ENCODE data around the gene NAALADL2. TPM values are rescaled to one million over a fixed set of nuclear protein-coding genes. Genes with fewer than 3 reads are reported as not detected.

NAALADL2 gene
- total and polyA plus RNA-seq, 2 of the 8 experiments (the other 6 are each of a cell fraction or from before 2014, with no cell fraction given) = 0.12 to 0.22 TPM

- Histone ChIP-seq H2BK120ac (replicated peaks; ENCODE audit: low read depth, low read length) (no peak overlapping the region), H2BK5ac (ENCODE audit: low read depth, low read length) (no peak overlapping the region), H4K5ac (ENCODE audit: insufficient read length, low read depth, low read length) (no peak overlapping the region), H3K27ac (ENCODE audit: low read depth, low read length) (no peak overlapping the region), H2BK15ac (ENCODE audit: low read length) (no peak overlapping the region), H2BK20ac (ENCODE audit: low read length) (no peak overlapping the region), H2AFZ (ENCODE audit: low read length) (no peak overlapping the region), H3K79me2 (ENCODE audit: control insufficient read depth in 1 of 2, insufficient read depth in 2 of 2, low read length in 2 of 2) (no peaks in the 10 kb centered on the region), H3K4me1 (replicated peaks in 1 of 4; ENCODE audit: control insufficient read depth in 3 of 4, insufficient read depth in 4 of 4, low read length in 3 of 4) (peaks cover 0 to 3% (median 1%) of the 10 kb centered on the region in 4 experiments; a peak in 2 of 7 replicates), H3K36me3 (ENCODE audit: control insufficient read depth in 2 of 4, insufficient read depth in 4 of 4, low read length in 3 of 4) (no peaks in the 10 kb centered on the region), H3K4me3 (ENCODE audit: extremely low read depth in 1 of 4, insufficient read depth in 2 of 4, low read depth in 3 of 4, low read length in 4 of 4) (no peak overlapping the region), H3K4ac (replicated peaks; ENCODE audit: insufficient read length, low read depth, low read length) (no peak overlapping the region), H3K18ac (ENCODE audit: extremely low read depth, low read length) (no peak overlapping the region), H3K9ac (replicated peaks in 1 of 4; ENCODE audit: extremely low read depth in 1 of 4, low read depth in 3 of 4, low read length in 3 of 4) (no peak overlapping the region), H3K23ac (ENCODE audit: insufficient read length) (no peak overlapping the region), H3K79me1 (ENCODE audit: low read depth, low read length) (no peaks in the 10 kb centered on the region), H2BK12ac (ENCODE audit: low read depth, low read length) (no peak overlapping the region), H4K91ac (replicated peaks; ENCODE audit: insufficient read length, low read length) (no peak overlapping the region), H3K56ac (replicated peaks; ENCODE audit: insufficient read length, low read depth, low read length) (no peak overlapping the region), H4K20me1 (replicated peaks in 1 of 2; ENCODE audit: control insufficient read depth in 1 of 2, insufficient read depth in 2 of 2, low read length in 2 of 2) (no peaks in the 10 kb centered on the region), H3K9me3 (ENCODE audit: insufficient read depth in 2 of 2, low read depth in 1 of 2, low read length in 1 of 2) (no peaks in the 10 kb centered on the region; a peak in 1 of 4 replicates), H2AK5ac (ENCODE audit: low read depth, low read length) (no peak overlapping the region), H3K23me2 (ENCODE audit: low read depth, low read length) (no peaks in the 10 kb centered on the region), H3K14ac (ENCODE audit: insufficient read length) (no peak overlapping the region), H4K8ac (ENCODE audit: extremely low read depth, insufficient read depth, low read length) (no peak overlapping the region), H3K4me2 (ENCODE audit: insufficient read depth in 1 of 2, low read depth in 2 of 2, low read length in 2 of 2) (no peak overlapping the region), H3K27me3 (replicated peaks in 1 of 4; ENCODE audit: control insufficient read depth in 3 of 4, extremely low read depth in 1 of 4, insufficient read depth in 3 of 4, low read length in 3 of 4) (peaks cover 0 to 1% (median 0%) of the 10 kb centered on the region in 4 experiments; a peak in 1 of 7 replicates)
- DNase-seq (ENCODE audit: low read depth in 1 of 2, low spot score in 2 of 2) (no peak), FAIRE-seq (no peak)
- CTCF ChIA-PET (ENCODE audit: partially characterized antibody) = no interaction called here
- POLR2A ChIA-PET (ENCODE audit: partially characterized antibody) = no interaction called here
- peak in 1 of 3 experiments; percentile 7; a peak in 1 of 4 replicates for TF ChIP-seq CTCF (IDR thresholded peaks at IDR 0.05; ENCODE audit: control extremely low read depth in 1 of 3, insufficient read depth in 1 of 3, low read depth in 1 of 3, low read length in 3 of 3)
- TF ChIP-seq RFX5 (IDR thresholded peaks at IDR 0.05; ENCODE audit: borderline replicate concordance, low read depth, low read length) = no peak
- peak in 1 of 2 experiments; percentile 26; a peak in 2 of 4 replicates for TF ChIP-seq RAD21 (IDR thresholded peaks at IDR 0.05 in 1 of 2, conservative IDR thresholded peaks at IDR 0.05 in 1 of 2; ENCODE audit: low read depth in 2 of 2, low read length in 2 of 2)
- WGBS, 2 experiments (ENCODE audit: extremely low coverage in 1 of 2, insufficient coverage in 1 of 2, insufficient read length in 1 of 2, insufficient replicate concordance in 2 of 2, low coverage in 1 of 2, low lambda C conversion rate in 2 of 2, missing lambda C conversion rate in 1 of 2) = 88% methylated on average over 1 of the region's 1 CpG; no CpG with 5 or more reads in 1 of the 2 experiments
These were observed 287.1 kb downstream of the NAALADL2 start for GRCh38 chr3:175146258-175146657.
